ENCODE measurements around the gene XYLT1.
"Not testable (repeated sequence)": the region's sequence is repeated elsewhere in the genome, so short reads cannot be mapped to it uniquely, and the experiment has no call there.

The XYLT1 gene

DNA sequence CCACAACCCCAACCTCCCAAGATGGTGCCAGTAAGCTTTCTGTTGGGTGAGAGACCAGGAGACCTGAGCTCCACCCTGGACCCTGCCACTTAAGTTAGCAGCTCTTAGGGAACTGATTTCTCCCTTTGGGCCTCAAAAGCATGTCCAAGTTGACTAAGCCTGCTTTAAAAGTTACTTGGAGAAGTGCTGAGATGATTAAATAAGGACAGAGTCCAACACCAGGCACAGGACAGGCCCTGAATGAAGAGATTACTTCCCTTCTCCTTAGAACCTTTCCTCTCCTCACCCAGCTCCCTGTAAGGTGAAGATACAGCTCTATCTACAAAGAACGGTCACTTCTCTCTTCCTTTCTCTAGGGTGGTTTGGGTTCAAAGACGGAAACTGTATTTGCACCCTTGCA is 162.6 kb downstream of the XYLT1 start:
- DNase-seq (ENCODE audit: low read depth), result no peak
- H3K4me3 ChIP-seq (ENCODE audit: low read depth, low read length), result no peak overlapping the region
- TF ChIP-seq, protein P1, sequence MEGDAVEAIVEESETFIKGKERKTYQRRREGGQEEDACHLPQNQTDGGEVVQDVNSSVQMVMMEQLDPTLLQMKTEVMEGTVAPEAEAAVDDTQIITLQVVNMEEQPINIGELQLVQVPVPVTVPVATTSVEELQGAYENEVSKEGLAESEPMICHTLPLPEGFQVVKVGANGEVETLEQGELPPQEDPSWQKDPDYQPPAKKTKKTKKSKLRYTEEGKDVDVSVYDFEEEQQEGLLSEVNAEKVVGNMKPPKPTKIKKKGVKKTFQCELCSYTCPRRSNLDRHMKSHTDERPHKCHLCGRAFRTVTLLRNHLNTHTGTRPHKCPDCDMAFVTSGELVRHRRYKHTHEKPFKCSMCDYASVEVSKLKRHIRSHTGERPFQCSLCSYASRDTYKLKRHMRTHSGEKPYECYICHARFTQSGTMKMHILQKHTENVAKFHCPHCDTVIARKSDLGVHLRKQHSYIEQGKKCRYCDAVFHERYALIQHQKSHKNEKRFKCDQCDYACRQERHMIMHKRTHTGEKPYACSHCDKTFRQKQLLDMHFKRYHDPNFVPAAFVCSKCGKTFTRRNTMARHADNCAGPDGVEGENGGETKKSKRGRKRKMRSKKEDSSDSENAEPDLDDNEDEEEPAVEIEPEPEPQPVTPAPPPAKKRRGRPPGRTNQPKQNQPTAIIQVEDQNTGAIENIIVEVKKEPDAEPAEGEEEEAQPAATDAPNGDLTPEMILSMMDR (conservative IDR thresholded peaks at IDR 0.05; ENCODE audit: low read depth, low read length), result no peak

DNA sequence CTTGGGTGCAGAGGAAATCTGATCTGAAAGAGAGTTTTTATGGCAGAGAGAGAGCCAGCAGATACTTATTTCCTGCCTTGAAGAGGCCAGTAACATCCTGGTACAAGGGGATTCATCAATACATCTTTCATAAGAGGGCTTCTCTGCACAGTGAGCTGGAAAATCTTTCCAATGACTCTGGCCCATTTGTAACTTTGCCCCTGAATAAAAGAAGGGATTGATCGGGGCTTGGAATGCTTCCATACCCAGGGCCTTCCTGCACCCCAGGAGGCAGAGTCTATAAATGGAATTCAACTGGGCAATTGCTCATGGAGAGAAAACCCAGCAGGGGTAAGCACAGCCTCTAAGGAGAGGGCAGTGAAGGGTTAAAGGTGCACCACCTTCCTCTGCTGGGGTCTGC is 163.3 kb downstream of the XYLT1 start:
- TF ChIP-seq, protein P1 (conservative IDR thresholded peaks at IDR 0.05; ENCODE audit: low read depth, low read length), result no peak
- H3K4me3 ChIP-seq (ENCODE audit: low read depth, low read length), result no peak overlapping the region
- no peak for DNase-seq (ENCODE audit: low read depth)

DNA sequence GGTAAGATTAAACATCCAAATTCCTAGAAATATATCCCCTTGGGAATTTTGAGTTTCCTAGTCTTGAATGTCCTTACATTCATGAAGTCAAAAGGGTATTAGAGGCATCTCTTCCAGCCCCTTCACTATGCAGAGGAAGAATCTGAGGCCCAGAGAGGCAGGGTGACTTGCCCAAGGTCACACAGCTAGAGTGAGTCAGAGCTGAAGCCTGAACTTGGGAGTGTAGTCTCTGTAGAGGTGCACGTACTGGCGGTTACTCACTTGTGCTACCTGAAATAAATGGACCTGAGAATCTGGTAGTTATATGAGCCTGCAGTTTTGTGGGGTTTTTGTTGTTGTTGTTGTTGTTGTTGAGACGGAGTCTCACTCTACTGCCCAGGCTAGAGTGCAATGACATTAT is 164.0 kb downstream of the XYLT1 start:
- TF ChIP-seq, protein P1 (conservative IDR thresholded peaks at IDR 0.05; ENCODE audit: low read depth, low read length), result no peak
- no peak overlapping the region for H3K4me3 ChIP-seq (ENCODE audit: low read depth, low read length)
- DNase-seq (ENCODE audit: low read depth), result no peak

DNA sequence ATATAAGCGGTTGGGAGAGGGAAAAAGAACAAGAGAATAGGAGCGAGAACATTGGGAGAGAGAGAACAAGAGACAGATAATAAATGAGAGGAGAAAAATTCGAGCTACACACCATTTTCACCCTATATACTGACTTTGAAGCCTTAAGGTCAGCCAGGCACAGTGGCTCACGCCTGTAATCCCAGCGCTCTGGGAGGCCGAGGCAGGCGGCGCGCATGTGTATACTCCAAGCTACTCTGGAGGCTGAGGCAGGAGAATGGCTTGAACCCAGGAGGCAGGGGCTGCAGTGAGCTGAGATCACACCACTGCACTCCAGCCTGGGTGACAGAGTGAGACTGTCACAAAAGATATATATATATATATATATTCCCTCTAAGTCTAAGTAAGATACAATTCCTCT is 164.5 kb downstream of the XYLT1 start:
- H3K4me3 ChIP-seq (ENCODE audit: low read depth, low read length); DNase-seq (ENCODE audit: low read depth): not testable (repeated sequence)

DNA sequence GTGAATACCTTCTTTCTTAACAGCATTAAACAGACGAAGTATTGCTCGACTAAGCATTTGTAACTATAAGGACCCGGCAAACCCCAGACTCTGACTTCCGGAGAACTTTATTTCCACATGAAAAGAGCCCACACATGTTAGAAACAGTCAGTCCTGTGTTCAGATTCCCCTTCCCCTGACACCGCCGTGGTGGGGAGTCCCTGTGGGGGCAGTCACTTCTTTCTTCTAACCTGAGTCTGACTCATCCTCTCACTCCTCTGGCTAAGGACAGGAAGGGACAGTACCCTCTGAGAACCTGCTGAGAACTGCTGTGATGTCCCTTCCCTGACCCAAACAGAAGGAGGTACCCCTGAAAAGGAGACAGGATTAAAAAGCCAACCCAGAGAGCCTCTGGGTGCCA is 165.1 kb downstream of the XYLT1 start:
- TF ChIP-seq, protein P1 (conservative IDR thresholded peaks at IDR 0.05; ENCODE audit: low read depth, low read length), result no peak
- no peak overlapping the region for H3K4me3 ChIP-seq (ENCODE audit: low read depth, low read length)
- DNase-seq (ENCODE audit: low read depth), result no peak

DNA sequence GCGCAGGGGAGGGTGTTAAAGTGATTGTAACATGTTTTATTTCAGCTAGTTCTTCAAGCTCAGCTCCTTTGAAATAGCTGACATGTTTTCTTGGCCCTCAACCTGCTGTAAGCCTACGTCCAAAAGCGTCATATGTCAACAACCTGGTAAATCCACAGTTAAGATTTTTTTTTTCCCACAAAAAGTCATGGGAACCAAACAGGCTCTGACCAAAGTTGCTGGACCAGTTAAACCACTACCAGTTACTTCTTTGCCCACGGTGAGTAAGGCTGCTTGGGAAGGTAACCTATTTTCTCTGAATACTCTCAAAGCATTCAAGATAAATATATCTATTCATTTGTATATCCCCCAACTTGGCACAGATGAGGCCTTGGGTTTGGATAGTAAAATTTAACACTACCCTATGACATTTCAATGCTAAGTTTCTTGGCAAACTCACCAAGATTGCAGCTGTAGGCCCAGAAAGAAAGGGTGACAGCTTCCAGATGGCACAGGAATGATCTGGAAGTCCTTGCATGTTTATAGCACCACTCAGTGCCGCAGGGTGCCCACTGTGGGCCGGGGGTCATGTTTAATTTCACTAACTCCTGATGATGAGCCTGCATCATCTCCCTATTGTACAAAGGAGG is 166.2 kb downstream of the XYLT1 start:
- H3K4me3 ChIP-seq (ENCODE audit: low read depth, low read length), result no peak overlapping the region
- DNase-seq (ENCODE audit: low read depth), result no peak
- TF ChIP-seq, protein P1 (conservative IDR thresholded peaks at IDR 0.05; ENCODE audit: low read depth, low read length), result no peak

DNA sequence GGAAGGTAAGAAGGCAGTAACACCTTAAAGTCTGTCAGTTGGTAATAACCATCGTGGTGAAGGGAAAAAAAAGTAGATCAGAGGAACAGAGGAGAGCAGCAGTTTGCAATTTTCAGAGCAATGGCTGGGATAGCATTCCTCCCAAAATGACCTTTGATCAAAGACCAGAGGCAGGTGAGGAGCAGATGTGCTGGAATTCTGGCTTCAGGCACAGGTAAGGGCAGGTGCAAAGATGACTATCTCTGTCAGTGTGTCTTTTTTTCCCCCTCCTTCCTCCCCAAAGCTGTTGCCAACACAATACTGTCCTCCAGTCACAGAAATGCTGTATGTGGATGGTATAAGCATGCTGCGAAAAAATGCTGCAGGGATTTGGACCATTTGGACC is 166.7 kb downstream of the XYLT1 start:
- no peak for DNase-seq (ENCODE audit: low read depth)
- no peak overlapping the region for H3K4me3 ChIP-seq (ENCODE audit: low read depth, low read length)
- TF ChIP-seq, protein P1 (conservative IDR thresholded peaks at IDR 0.05; ENCODE audit: low read depth, low read length), result no peak
